Measurements from ENCODE around the gene HOXA5. TPM values are rescaled to one million over a fixed set of nuclear protein-coding genes. Genes with fewer than 3 reads are reported as not detected.

Gene HOXA5
- total RNA-seq, 5 donors from 2014 or later (not counting 1 experiment from before 2014, with no cell fraction given), result 0.18 to 0.32 TPM; not detected in 3

- Histone ChIP-seq H3K27me3 (replicated peaks in 1 of 2; ENCODE audit: control insufficient read depth in 2 of 2, extremely low read depth in 1 of 2, insufficient read depth in 2 of 2, low read length in 1 of 2) (peaks cover 0 to 35% of the 10 kb centered on the region in 2 experiments), H3K27ac (ENCODE audit: low read length) (no peak overlapping the region), H3K4me3 (ENCODE audit: control insufficient read depth in 1 of 2, extremely low read depth in 1 of 2, low read length in 1 of 2) (no peak overlapping the region), H3K9me3 (no peaks in the 10 kb centered on the region), H3K4me1 (ENCODE audit: control insufficient read depth in 1 of 2, extremely low read depth in 1 of 2, insufficient read depth in 2 of 2, low read length in 2 of 2) (no peaks in the 10 kb centered on the region), H3K36me3 (ENCODE audit: control insufficient read depth in 2 of 2, extremely low read depth in 1 of 2, insufficient read depth in 1 of 2, low read length in 1 of 2) (no peaks in the 10 kb centered on the region)
- H3K9me3 Mint-ChIP-seq, result no peaks in the 10 kb centered on the region
- peaks cover 0 to 6% of the 10 kb centered on the region in 2 donors for H3K27me3 Mint-ChIP-seq
- 89% methylated on average over 20 of the region's 57 CpGs for WGBS (ENCODE audit: insufficient coverage)
- no peaks in the 10 kb centered on the region for H3K4me1 Mint-ChIP-seq
- no peak overlapping the region for H3K27ac Mint-ChIP-seq
- ChIA-PET POLR2A (no interaction called here), CTCF (interaction anchor here (0.6 to 0.8 kb wide), 2 partner anchors 37 to 261 kb away, joined by 3 read pairs; no protein-coding TSS in a partner anchor)
- no peak overlapping the region for H3K4me3 Mint-ChIP-seq
- no peak for ATAC-seq (replicated peaks in 1 of 4)
- no peaks in the 10 kb centered on the region for H3K36me3 Mint-ChIP-seq
- no peak for DNase-seq
These were observed 30.2 kb downstream of the HOXA5 start for GRCh38 chr7:27112955-27113949.

- peaks cover 0 to 8% of the 10 kb centered on the region in 2 donors for H3K27me3 Mint-ChIP-seq
- WGBS (ENCODE audit: insufficient coverage), result 60% methylated on average over 1 of the region's 4 CpGs
- POLR2A ChIA-PET, result no interaction called here
- Histone ChIP-seq H3K4me1 (ENCODE audit: control insufficient read depth in 1 of 2, extremely low read depth in 1 of 2, insufficient read depth in 2 of 2, low read length in 2 of 2) (no peaks in the 10 kb centered on the region), H3K9me3 (no peaks in the 10 kb centered on the region), H3K27ac (ENCODE audit: low read length) (no peak overlapping the region), H3K4me3 (ENCODE audit: control insufficient read depth in 1 of 2, extremely low read depth in 1 of 2, low read length in 1 of 2) (no peak overlapping the region), H3K36me3 (ENCODE audit: control insufficient read depth in 2 of 2, extremely low read depth in 1 of 2, insufficient read depth in 1 of 2, low read length in 1 of 2) (no peaks in the 10 kb centered on the region), H3K27me3 (replicated peaks in 1 of 2; ENCODE audit: control insufficient read depth in 2 of 2, extremely low read depth in 1 of 2, insufficient read depth in 2 of 2, low read length in 1 of 2) (peaks cover 0 to 26% of the 10 kb centered on the region in 2 experiments)
- no peak for DNase-seq
- no peak for ATAC-seq (replicated peaks in 1 of 4)
- no peak overlapping the region for H3K4me3 Mint-ChIP-seq
- H3K36me3 Mint-ChIP-seq, result no peaks in the 10 kb centered on the region
- H3K9me3 Mint-ChIP-seq, result no peaks in the 10 kb centered on the region
- CTCF ChIA-PET, result interaction anchor here in 1 of 2 donors (0.8 kb wide), 1 partner anchor 38 kb away, joined by 3 read pairs; no protein-coding TSS in a partner anchor
- H3K27ac Mint-ChIP-seq, result no peak overlapping the region
- no peaks in the 10 kb centered on the region for H3K4me1 Mint-ChIP-seq
These were observed 31.1 kb downstream of the HOXA5 start for GRCh38 chr7:27112361-27112760.

GRCh38 chr7:27111751-27112277 is 31.7 kb downstream of the HOXA5 start:
- no CpG with 5 or more reads among the region's 4 CpGs for WGBS (ENCODE audit: insufficient coverage)

GRCh38 chr7:27111042-27111750 is 32.3 kb downstream of the HOXA5 start:
- WGBS (ENCODE audit: insufficient coverage), result no CpG with 5 or more reads among the region's 6 CpGs
- DNase-seq, result no peak
- Mint-ChIP-seq H3K9me3 (no peaks in the 10 kb centered on the region), H3K36me3 (no peaks in the 10 kb centered on the region), H3K4me1 (no peaks in the 10 kb centered on the region), H3K4me3 (no peak overlapping the region), H3K27ac (no peak overlapping the region), H3K27me3 (peaks cover 0 to 7% of the 10 kb centered on the region in 2 donors)
- CTCF ChIA-PET, result no interaction called here
- no peak for ATAC-seq (replicated peaks in 1 of 4)
- POLR2A ChIA-PET, result no interaction called here
- H3K9me3 ChIP-seq, result no peaks in the 10 kb centered on the region
- H3K27ac ChIP-seq (ENCODE audit: low read length), result no peak overlapping the region
- peaks cover 0 to 24% of the 10 kb centered on the region in 2 experiments for H3K27me3 ChIP-seq (replicated peaks in 1 of 2; ENCODE audit: control insufficient read depth in 2 of 2, extremely low read depth in 1 of 2, insufficient read depth in 2 of 2, low read length in 1 of 2)
- no peak overlapping the region for H3K4me3 ChIP-seq (ENCODE audit: control insufficient read depth in 1 of 2, extremely low read depth in 1 of 2, low read length in 1 of 2)
- H3K36me3 ChIP-seq (ENCODE audit: control insufficient read depth in 2 of 2, extremely low read depth in 1 of 2, insufficient read depth in 1 of 2, low read length in 1 of 2), result no peaks in the 10 kb centered on the region
- H3K4me1 ChIP-seq (ENCODE audit: control insufficient read depth in 1 of 2, extremely low read depth in 1 of 2, insufficient read depth in 2 of 2, low read length in 2 of 2), result no peaks in the 10 kb centered on the region

More at GRCh38 chr7:27111751-27112277, 31.7 kb downstream of the HOXA5 start:
- Mint-ChIP-seq H3K4me1 (no peaks in the 10 kb centered on the region), H3K9me3 (no peaks in the 10 kb centered on the region), H3K36me3 (no peaks in the 10 kb centered on the region), H3K27me3 (peaks cover 0 to 6% of the 10 kb centered on the region in 2 donors), H3K27ac (no peak overlapping the region), H3K4me3 (no peak overlapping the region)
- Histone ChIP-seq H3K27ac (ENCODE audit: low read length) (no peak overlapping the region), H3K36me3 (ENCODE audit: control insufficient read depth in 2 of 2, extremely low read depth in 1 of 2, insufficient read depth in 1 of 2, low read length in 1 of 2) (no peaks in the 10 kb centered on the region), H3K9me3 (no peaks in the 10 kb centered on the region), H3K27me3 (replicated peaks in 1 of 2; ENCODE audit: control insufficient read depth in 2 of 2, extremely low read depth in 1 of 2, insufficient read depth in 2 of 2, low read length in 1 of 2) (peaks cover 0 to 21% of the 10 kb centered on the region in 2 experiments), H3K4me1 (ENCODE audit: control insufficient read depth in 1 of 2, extremely low read depth in 1 of 2, insufficient read depth in 2 of 2, low read length in 2 of 2) (no peaks in the 10 kb centered on the region), H3K4me3 (ENCODE audit: control insufficient read depth in 1 of 2, extremely low read depth in 1 of 2, low read length in 1 of 2) (no peak overlapping the region)
- ATAC-seq (replicated peaks in 1 of 4), result no peak
- ChIA-PET CTCF (no interaction called here), POLR2A (no interaction called here)
- DNase-seq, result no peak

- Mint-ChIP-seq H3K4me3 (no peak overlapping the region), H3K27ac (no peak overlapping the region), H3K36me3 (no peaks in the 10 kb centered on the region), H3K9me3 (no peaks in the 10 kb centered on the region), H3K4me1 (no peaks in the 10 kb centered on the region), H3K27me3 (peaks cover 3 to 15% of the 10 kb centered on the region in 2 donors)
- no peaks in the 10 kb centered on the region for H3K9me3 ChIP-seq
- CTCF ChIA-PET, result no interaction called here
- H3K36me3 ChIP-seq (ENCODE audit: control insufficient read depth in 2 of 2, extremely low read depth in 1 of 2, insufficient read depth in 1 of 2, low read length in 1 of 2), result no peaks in the 10 kb centered on the region
- no peak overlapping the region for H3K27ac ChIP-seq (ENCODE audit: low read length)
- DNase-seq (no peak), ATAC-seq (replicated peaks in 1 of 4) (no peak)
- POLR2A ChIA-PET, result interaction anchor here in 1 of 2 donors (0.6 kb wide), 1 partner anchor 1839 kb away, joined by 3 read pairs; no protein-coding TSS in a partner anchor
- no peaks in the 10 kb centered on the region for H3K4me1 ChIP-seq (ENCODE audit: control insufficient read depth in 1 of 2, extremely low read depth in 1 of 2, insufficient read depth in 2 of 2, low read length in 2 of 2)
- peaks cover 0 to 24% of the 10 kb centered on the region in 2 experiments for H3K27me3 ChIP-seq (replicated peaks in 1 of 2; ENCODE audit: control insufficient read depth in 2 of 2, extremely low read depth in 1 of 2, insufficient read depth in 2 of 2, low read length in 1 of 2)
- H3K4me3 ChIP-seq (ENCODE audit: control insufficient read depth in 1 of 2, extremely low read depth in 1 of 2, low read length in 1 of 2), result no peak overlapping the region
- 95% methylated on average over 37 of the region's 66 CpGs for WGBS (ENCODE audit: insufficient coverage)
These were observed 33.1 kb downstream of the HOXA5 start for GRCh38 chr7:27110186-27111031.
